Ovary (tissue), 9 donors: Measurements from ENCODE around the gene ANGEL1. TPM values are rescaled to one million over a fixed set of nuclear protein-coding genes. Genes with fewer than 3 reads are reported as not detected.

Experiments
- DNase-seq, 5 donors: peaks; one replicate each; pipeline ENCODE4 v3.0.0-alpha.2; 2019 to 2020
- H3K27ac ChIP-seq, 2 donors: fragments of 200-600 bp; one replicate each; pipeline versions ENCODE4 v1.5.1 to v1.8.0; 2019 to 2022
- H3K27me3 ChIP-seq: fragments of 200-600 bp; one replicate; pipeline ENCODE4 v1.8.0; 2022
- H3K36me3 ChIP-seq: fragments of 200-600 bp; sonication (generic); one replicate; pipeline ENCODE4 v1.5.1; 2019
- H3K4me1 ChIP-seq: one replicate; pipeline ENCODE4 v1.8.1; 2013; ENCODE audit warnings: mild to moderate bottlenecking, moderate library complexity; ENCODE audit not compliant: insufficient read depth
- H3K4me3 ChIP-seq: fragments of 200-600 bp; sonication (generic); one replicate; pipeline ENCODE4 v1.5.1; 2017
- H3K9me3 ChIP-seq, 2 donors: fragments of 200-600 bp in 1 of 2; sonication (generic) in 1 of 2; one replicate each; pipeline versions ENCODE4 v1.5.1 to v1.8.1; 2013 to 2019; ENCODE audit warnings: mild to moderate bottlenecking in 1 of 2, moderate library complexity in 1 of 2
- EP300 ChIP-seq: sonication (generic); formaldehyde crosslinking; IDR thresholded peaks from one replicate; pipeline ENCODE4 v1.6.1; 2017; ENCODE audit warnings: antibody characterized with exemption
- POLR2A ChIP-seq: fragments of 450-650 bp; IDR thresholded peaks from one replicate; pipeline ENCODE4 v1.6.1; 2017; ENCODE audit warnings: antibody characterized with exemption, mild to moderate bottlenecking, moderate library complexity
- WGBS, 3 donors: extraction: QIAGEN DNeasy Blood & Tissue Kit in 1 of 3; methylation state at CpG; one replicate each; pipeline versions ENCODE4 v1.1.5 to v1.1.7; 2013 to 2017; 5-methylcytosine and 5-hydroxymethylcytosine counted together
- intact Hi-C, 4 donors: fragments of 100-400 bp; cut with DNase I; formaldehyde crosslinking; loops; one replicate each; pipeline versions ENCODE4 v1.11.0 to v1.15.1; 2022 to 2023
- polyA plus RNA-seq, 2 donors: library from polyadenylated mRNA; stranded (reverse); fragments of 200-250 nt in 1 of 2; fragments of 350-450 nt in 1 of 2; fragmentation: Illumina TruSeq in 1 of 2; extraction: RNeasy Lipid Tissue Mini Kit (QIAGEN cat#74804) in 1 of 2; gene quantifications; one replicate each; pipeline ENCODE4 v1.2.3, GENCODE V29; 2013 to 2014
- total RNA-seq, 7 donors: library from RNA; depleted of rRNA in 2 of 7; stranded (reverse); fragments of >200 nt in 2 of 7; fragmentation: NEBNext Ultra II Directional in 3 of 7; extraction: Animal tissue kit (Norgen Biotek cat#: 25700) in 3 of 7; gene quantifications; one replicate each; pipeline versions ENCODE4 v1.1.0 to v1.2.4, GENCODE V29; 2016 to 2023
- TF ChIP-seq, protein P1 (sequence below), 3 donors: fragments of 450-650 bp in 2 of 3; fragments of 200-600 bp in 1 of 3; IDR thresholded peaks; one replicate each; pipeline versions ENCODE4 v1.5.1 to v1.8.0; 2016 to 2022; ENCODE audit warnings: antibody characterized with exemption in 3 of 3, mild to moderate bottlenecking in 1 of 3
- donor health status: DM: no; HTN: no; CAD: no; lungs with moderate emphysema.
- donor health status: DM: no; HTN: no; CAD: no.
- donor health status: Bipolar disorder and iron deficiency.
- donor health status: DM: yes; HTN: yes; CAD: no.
- donor health status: DM: no; HTN: no; CAD: no.
- donor health status: DM: yes; HTN: yes; CAD: no.

Gene ANGEL1
- total and polyA plus RNA-seq, 9 donors: 13.8 to 26.0 (median 19.4) TPM

DNA sequence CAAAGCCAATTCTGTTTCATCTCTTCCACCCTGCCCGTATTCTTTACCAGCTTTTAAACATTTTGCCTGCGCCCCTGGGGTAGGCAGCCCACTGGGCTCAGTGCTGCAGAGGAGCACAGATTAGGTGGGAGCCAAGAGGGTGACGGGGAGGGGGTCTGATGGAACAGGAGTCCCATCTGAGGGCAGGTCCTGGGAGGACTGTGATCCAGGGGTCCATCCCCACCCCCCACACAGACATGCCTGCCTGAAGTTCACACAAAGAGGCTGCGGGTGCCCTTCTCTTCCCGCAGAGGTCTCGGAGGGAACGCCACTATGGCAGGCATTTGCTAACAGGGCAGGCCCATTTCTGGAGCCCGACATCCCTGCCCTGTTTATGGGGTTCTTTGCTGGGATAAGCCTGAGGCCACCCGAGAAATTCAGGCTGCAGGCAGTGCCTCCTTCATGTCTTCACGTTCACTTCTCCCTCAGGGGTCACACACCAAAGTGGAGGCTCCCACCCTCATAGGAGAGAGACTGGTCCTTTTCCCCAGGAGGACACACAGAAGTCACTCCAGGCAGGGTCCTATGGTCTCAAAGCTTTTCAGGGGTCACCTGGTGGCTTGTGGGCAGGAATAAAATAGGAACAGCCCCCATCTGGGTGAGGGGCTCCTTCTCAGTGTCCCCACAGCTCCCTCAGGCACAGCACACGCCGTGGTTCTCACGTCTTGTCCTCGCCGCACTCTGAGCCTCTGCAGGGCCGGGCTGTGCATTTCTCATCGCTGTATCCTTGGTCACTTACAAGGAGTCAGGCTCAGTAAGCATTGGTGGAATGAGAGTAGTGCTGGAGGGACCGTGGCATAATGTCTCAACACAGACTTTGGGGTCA is 38.5 kb downstream of the ANGEL1 start:
- DNase-seq: peak in 2 of 5 donors; percentile 37 to 41
- peaks cover 13% of the 10 kb centered on the region for H3K4me1 ChIP-seq
- 77 to 81% (median 79%) methylated on average over 18 of the region's 18 CpGs for WGBS, 3 donors
- H3K27me3 ChIP-seq: no peaks in the 10 kb centered on the region
- TF ChIP-seq POLR2A (no peak), EP300 (no peak)
- TF ChIP-seq, protein P1, sequence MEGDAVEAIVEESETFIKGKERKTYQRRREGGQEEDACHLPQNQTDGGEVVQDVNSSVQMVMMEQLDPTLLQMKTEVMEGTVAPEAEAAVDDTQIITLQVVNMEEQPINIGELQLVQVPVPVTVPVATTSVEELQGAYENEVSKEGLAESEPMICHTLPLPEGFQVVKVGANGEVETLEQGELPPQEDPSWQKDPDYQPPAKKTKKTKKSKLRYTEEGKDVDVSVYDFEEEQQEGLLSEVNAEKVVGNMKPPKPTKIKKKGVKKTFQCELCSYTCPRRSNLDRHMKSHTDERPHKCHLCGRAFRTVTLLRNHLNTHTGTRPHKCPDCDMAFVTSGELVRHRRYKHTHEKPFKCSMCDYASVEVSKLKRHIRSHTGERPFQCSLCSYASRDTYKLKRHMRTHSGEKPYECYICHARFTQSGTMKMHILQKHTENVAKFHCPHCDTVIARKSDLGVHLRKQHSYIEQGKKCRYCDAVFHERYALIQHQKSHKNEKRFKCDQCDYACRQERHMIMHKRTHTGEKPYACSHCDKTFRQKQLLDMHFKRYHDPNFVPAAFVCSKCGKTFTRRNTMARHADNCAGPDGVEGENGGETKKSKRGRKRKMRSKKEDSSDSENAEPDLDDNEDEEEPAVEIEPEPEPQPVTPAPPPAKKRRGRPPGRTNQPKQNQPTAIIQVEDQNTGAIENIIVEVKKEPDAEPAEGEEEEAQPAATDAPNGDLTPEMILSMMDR (IDR thresholded peaks at IDR 0.05): no peak
- intact Hi-C loops: no loop called here
- no peaks in the 10 kb centered on the region for H3K9me3 ChIP-seq
- H3K36me3 ChIP-seq: no peaks in the 10 kb centered on the region
- H3K27ac ChIP-seq: peak overlapping the region in 1 of 2 donors; percentile 79
- no peak overlapping the region for H3K4me3 ChIP-seq

DNA sequence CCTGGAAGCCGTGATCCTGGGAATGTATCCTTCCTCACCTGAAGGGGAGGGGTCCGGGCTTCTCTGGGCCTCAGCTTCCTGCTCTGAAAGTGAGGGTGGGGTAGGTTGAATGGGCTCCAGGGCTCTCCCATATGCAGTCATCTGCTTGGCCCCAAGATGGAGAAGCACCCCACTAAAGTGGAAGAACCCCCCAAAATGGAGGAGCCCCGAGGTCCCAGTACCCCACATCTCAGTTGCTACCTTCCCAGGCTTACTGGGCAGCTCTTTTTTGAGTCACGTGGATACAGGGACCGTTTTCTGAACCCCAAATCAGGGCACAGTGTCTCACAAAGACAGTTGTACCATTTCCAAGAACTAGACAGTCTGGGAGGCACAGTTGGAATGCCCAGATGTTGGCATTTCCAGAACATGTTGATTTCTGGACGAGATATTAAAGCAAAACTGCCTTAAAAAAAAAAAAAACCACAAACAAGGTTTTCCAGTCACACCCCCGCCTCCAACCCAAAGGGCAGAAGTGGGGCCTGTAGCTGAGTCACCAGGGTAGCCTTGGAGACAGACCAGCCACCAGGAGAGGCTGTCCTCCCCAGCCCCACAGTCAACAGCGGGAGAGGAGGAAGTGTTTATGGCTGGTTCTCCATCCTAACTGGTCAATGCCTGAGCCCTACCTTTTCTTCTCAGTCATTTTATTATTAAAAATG is 39.3 kb downstream of the ANGEL1 start:
- peak; percentile 72 to 88 (median 77) for DNase-seq
- Histone ChIP-seq H3K9me3 (no peaks in the 10 kb centered on the region), H3K4me1 (peaks cover 13% of the 10 kb centered on the region), H3K36me3 (no peaks in the 10 kb centered on the region), H3K27ac (peak overlapping the region; percentile 68 to 79), H3K27me3 (no peaks in the 10 kb centered on the region), H3K4me3 (no peak overlapping the region)
- TF ChIP-seq POLR2A: no peak
- TF ChIP-seq EP300: no peak
- TF ChIP-seq, protein P1 (IDR thresholded peaks at IDR 0.05): no peak
- intact Hi-C loops: no loop called here
- 17 to 29% (median 22%) methylated on average over 8 of the region's 8 CpGs for WGBS, 3 donors

DNA sequence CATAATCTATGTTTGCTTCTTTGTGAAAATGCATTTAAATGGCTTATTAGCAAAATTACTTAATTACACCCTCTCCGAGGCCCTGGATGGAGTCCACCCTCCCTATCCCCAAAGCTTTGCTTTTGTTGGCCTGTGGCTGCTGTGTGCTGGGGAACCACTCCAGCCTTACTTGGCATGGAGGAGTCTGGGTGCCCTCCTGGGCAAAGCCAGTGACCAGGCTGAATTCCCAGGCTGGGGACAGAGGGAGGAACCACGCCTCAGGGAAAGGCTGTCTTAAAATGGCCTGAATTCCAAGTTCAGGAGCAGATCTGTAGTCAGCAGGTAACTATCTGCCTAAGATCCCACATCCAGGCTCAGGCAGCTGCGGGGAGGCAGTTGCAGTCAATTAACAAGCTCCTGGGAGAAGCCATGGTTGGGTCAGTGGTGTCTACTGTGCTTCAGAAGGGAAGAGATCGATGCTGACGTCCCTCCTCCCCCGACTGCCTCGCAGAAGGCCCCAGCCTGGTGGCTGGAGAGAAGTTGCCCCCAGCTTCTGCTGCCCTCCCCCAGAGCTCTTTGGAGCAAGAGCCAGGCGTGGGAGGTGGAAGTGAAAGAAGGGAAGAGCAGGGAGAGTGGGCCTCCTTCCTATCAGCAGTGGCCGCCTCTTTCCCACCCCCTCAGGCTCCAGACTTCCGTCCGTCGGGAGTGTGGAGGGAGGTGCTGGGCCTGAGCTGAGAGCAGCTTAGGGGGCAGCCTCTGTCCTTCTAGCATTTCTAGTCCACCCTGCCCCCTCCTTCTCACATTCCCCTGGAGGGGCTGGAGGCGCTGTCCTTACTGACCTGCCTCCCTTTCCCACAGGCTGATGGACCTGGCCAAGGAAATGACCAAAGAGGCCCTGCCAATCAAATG is 40.1 kb downstream of the ANGEL1 start:
- TF ChIP-seq EP300 (no peak), POLR2A (no peak)
- TF ChIP-seq, protein P1 (IDR thresholded peaks at IDR 0.05): no peak
- 10 to 19% (median 11%) methylated on average over 13 of the region's 13 CpGs for WGBS, 3 donors
- H3K4me3 ChIP-seq: no peak overlapping the region

DNA sequence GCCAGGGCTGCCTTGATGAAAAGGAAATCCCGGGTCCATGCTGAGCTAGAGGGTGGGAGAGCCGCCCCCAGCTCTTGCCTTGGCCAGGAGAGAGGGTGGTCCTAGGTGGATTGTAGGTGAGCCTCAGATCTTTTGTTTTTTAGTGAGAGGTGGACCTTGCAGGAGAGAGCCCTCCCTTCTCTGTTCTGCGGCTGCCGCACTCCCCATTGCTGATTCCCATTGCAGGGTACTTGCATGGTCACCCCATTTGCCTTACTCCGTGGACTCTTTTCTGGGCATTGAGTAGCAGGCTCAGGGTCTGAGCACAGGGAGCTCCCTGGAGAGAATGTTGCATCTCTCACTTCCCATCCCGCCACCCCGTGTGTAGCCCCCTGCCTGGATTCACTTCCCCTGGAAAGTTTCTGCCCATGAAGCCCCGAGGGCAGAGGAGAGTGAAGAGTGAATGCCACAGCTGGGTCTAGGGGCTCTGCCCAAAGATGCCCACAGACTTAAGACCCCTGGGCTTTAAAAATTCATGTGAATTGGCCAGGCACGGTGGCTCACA is 41.2 kb downstream of the ANGEL1 start:
- Histone ChIP-seq H3K4me3 (no peak overlapping the region), H3K27ac (no peak overlapping the region), H3K36me3 (no peaks in the 10 kb centered on the region), H3K27me3 (no peaks in the 10 kb centered on the region), H3K4me1 (peaks cover 13% of the 10 kb centered on the region), H3K9me3 (no peaks in the 10 kb centered on the region)
- DNase-seq: peak in 1 of 5 donors; percentile 6
- intact Hi-C loops: no loop called here
- TF ChIP-seq POLR2A (no peak), EP300 (no peak)
- TF ChIP-seq, protein P1 (IDR thresholded peaks at IDR 0.05): no peak
- 86 to 97% (median 87%) methylated on average over 9 of the region's 9 CpGs for WGBS, 3 donors

More for the DNA sequence above, 40.1 kb downstream of the ANGEL1 start:
- H3K27me3 ChIP-seq: no peaks in the 10 kb centered on the region
- intact Hi-C loops: no loop called here
- H3K27ac ChIP-seq: peak overlapping the region; percentile 68 to 79
- DNase-seq: peak; percentile 80 to 89 (median 85)
- H3K4me1 ChIP-seq: peaks cover 13% of the 10 kb centered on the region
- H3K36me3 ChIP-seq: no peaks in the 10 kb centered on the region
- no peaks in the 10 kb centered on the region for H3K9me3 ChIP-seq
